ENCODE data around the gene TALDO1. TPM values are rescaled to one million over a fixed set of nuclear protein-coding genes. Genes with fewer than 3 reads are reported as not detected.
A peak's percentile ranks its signal among the peaks of the same experiment; 100 is the strongest.

Gene TALDO1
- total RNA-seq, 1 experiment from 2014 or later: 268 TPM

DNA sequence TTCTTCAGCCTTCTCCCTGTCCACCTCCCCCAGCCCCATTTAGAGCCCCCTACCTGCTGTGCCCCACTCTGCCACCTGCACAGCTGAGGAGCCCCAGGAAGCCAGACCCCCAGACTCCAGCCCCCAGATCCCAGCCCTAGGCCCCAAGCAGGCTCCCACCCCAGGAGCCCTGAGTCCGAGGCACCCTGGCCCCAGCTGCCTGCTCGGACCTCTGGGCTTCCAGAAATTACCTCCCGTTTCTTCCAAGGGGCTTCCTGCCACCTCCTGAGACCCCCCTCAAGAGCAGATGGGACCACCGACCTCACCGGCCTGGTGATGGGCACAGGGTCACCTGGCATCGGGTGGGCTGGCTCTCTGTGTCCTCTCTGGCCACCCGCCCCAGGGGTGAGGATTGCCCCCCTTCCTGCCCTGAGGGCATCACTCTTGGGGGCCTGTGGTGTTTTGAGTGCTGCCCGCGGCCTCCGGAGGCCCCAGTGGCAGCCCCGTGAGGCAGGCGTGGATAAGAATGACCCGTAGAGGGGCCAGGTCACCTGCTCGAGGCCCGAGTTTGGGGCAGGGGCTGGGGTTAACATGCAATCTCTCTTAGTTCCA lies 18.3 kb upstream of the TALDO1 start:
- no peak overlapping the region for H2BK15ac ChIP-seq (ENCODE audit: low read depth, low read length)
- H3K27ac ChIP-seq (ENCODE audit: insufficient read length, low read depth, low read length): no peak overlapping the region
- no peak overlapping the region for H3K18ac ChIP-seq (ENCODE audit: insufficient read length, low read depth, low read length)
- H3K27ac Mint-ChIP-seq: 0 out of 7 replicates have a peak overlapping the region, but pooled peaks of 1 of the 3 experiments have one; percentile 48
- H4K5ac ChIP-seq (ENCODE audit: insufficient read length, low read depth, low read length): no peak overlapping the region
- H4K91ac ChIP-seq (ENCODE audit: insufficient read length, low read depth, low read length): no peak overlapping the region
- no peak overlapping the region for H2BK20ac ChIP-seq (ENCODE audit: low read depth, low read length, poor library complexity, severe bottlenecking)
- H2BK5ac ChIP-seq (ENCODE audit: insufficient read length, low read length): no peak overlapping the region
- H3K79me1 ChIP-seq (ENCODE audit: insufficient read depth, low read depth, low read length, poor library complexity, severe bottlenecking): no peaks in the 10 kb centered on the region
- H4K20me1 ChIP-seq (ENCODE audit: control insufficient read depth, insufficient read depth, insufficient read length): no peaks in the 10 kb centered on the region
- H3K56ac ChIP-seq (ENCODE audit: insufficient read length, low read depth, low read length): no peak overlapping the region
- no peak overlapping the region for H3K4me2 ChIP-seq (ENCODE audit: insufficient read depth, insufficient read length, low read length)
- H3K23ac ChIP-seq (ENCODE audit: insufficient read length, low read depth, low read length): no peak overlapping the region
- H3K9me3 ChIP-seq (ENCODE audit: control insufficient read depth, low read depth, low read length): no peaks in the 10 kb centered on the region
- TF ChIP-seq, protein P1, sequence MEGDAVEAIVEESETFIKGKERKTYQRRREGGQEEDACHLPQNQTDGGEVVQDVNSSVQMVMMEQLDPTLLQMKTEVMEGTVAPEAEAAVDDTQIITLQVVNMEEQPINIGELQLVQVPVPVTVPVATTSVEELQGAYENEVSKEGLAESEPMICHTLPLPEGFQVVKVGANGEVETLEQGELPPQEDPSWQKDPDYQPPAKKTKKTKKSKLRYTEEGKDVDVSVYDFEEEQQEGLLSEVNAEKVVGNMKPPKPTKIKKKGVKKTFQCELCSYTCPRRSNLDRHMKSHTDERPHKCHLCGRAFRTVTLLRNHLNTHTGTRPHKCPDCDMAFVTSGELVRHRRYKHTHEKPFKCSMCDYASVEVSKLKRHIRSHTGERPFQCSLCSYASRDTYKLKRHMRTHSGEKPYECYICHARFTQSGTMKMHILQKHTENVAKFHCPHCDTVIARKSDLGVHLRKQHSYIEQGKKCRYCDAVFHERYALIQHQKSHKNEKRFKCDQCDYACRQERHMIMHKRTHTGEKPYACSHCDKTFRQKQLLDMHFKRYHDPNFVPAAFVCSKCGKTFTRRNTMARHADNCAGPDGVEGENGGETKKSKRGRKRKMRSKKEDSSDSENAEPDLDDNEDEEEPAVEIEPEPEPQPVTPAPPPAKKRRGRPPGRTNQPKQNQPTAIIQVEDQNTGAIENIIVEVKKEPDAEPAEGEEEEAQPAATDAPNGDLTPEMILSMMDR (conservative IDR thresholded peaks at IDR 0.05): no peak
- no peak overlapping the region for H2BK12ac ChIP-seq (ENCODE audit: insufficient read length, low read depth, low read length)
- H2BK120ac ChIP-seq (ENCODE audit: low read depth, low read length, poor library complexity, severe bottlenecking): no peak overlapping the region
- H3K27me3 ChIP-seq (ENCODE audit: insufficient read depth, low read length): no peaks in the 10 kb centered on the region
- H3T11ph ChIP-seq (ENCODE audit: low read length): no peak overlapping the region
- H4K8ac ChIP-seq (replicated peaks; ENCODE audit: insufficient read length, low read depth, low read length): no peak overlapping the region
- no peak for DNase-seq
- H3K14ac ChIP-seq (ENCODE audit: insufficient read depth, low read length): no peak overlapping the region; the same call in 1 of the 2 replicates
- WGBS (ENCODE audit: extremely low coverage, insufficient read length, low lambda C conversion rate): no CpG with 5 or more reads among the region's 15 CpGs
- H3K4me1 ChIP-seq (ENCODE audit: insufficient read depth, low read length): no peaks in the 10 kb centered on the region
- no peak overlapping the region for H3K9ac ChIP-seq (ENCODE audit: extremely low read depth, insufficient read length, low read length)
- peaks cover 7% of the 10 kb centered on the region for H3K23me2 ChIP-seq (ENCODE audit: insufficient read length, low read depth, low read length, poor library complexity, severe bottlenecking)
- no peaks in the 10 kb centered on the region for H3K79me2 ChIP-seq (ENCODE audit: insufficient read depth, low read length)
- peaks cover 1 to 2% of the 10 kb centered on the region in 2 experiments; a peak in 2 of 5 replicates for H3K9me3 Mint-ChIP-seq
- H3K4me1 Mint-ChIP-seq: peaks cover 7 to 13% of the 10 kb centered on the region in 2 experiments; a peak in 3 of 4 replicates
- peaks cover under 1 to 2% (median under 1%) of the 10 kb centered on the region in 3 experiments; a peak in 3 of 7 replicates for H3K36me3 Mint-ChIP-seq (ENCODE audit: insufficient read depth in 1 of 3, low read depth in 3 of 3)
- no peak overlapping the region for H3K4me3 Mint-ChIP-seq
- H3K4ac ChIP-seq (ENCODE audit: low read depth, low read length): no peak overlapping the region
- no peak overlapping the region for H2AK5ac ChIP-seq (ENCODE audit: insufficient read length, low read length)
- peaks cover 5% of the 10 kb centered on the region for H3K27me3 Mint-ChIP-seq (ENCODE audit: low read depth)
- no peak overlapping the region for H2AFZ ChIP-seq (ENCODE audit: low read length)

All from H9 (cell line).